Astrocyte (in vitro differentiated cells and primary cell): ENCODE data around the gene ITGBL1. TPM values are rescaled to one million over a fixed set of nuclear protein-coding genes. Genes with fewer than 3 reads are reported as not detected.

Experiments
- total RNA-seq: library from RNA; stranded (reverse); gene quantifications from 2 replicates; pipeline ENCODE4 v1.2.1, GENCODE V29; 2021

The ITGBL1 gene
- total RNA-seq, 1 donor from 2014 or later = 0.14 TPM

Other genes starting within 250 kb of the ITGBL1 start
- 1.1 and 2.2 TPM in 2 replicates for gene NALCN, start 36.2 kb upstream of the ITGBL1 start, total RNA-seq